Measurements from ENCODE around the gene PFKL. TPM values are rescaled to one million over a fixed set of nuclear protein-coding genes. Genes with fewer than 3 reads are reported as not detected.
"Not testable (repeated sequence)": the region's sequence is repeated elsewhere in the genome, so short reads cannot be mapped to it uniquely, and the experiment has no call there.

PFKL gene
- polyA plus RNA-seq, 1 donor (not counting 4 experiments of a cell fraction or from before 2014, with no cell fraction given), result 46.6 TPM

GRCh38 chr21:44360159-44360558 lies 60.3 kb downstream of the PFKL start:
- Histone ChIP-seq H2AFZ (ENCODE audit: control insufficient read depth, low read length) (no peak overlapping the region), H3K27me3 (ENCODE audit: control insufficient read depth, extremely low read depth, insufficient read depth, low read length) (no peaks in the 10 kb centered on the region), H3K4me2 (ENCODE audit: control insufficient read depth, extremely low read depth, insufficient read depth, low read depth, low read length) (no peak overlapping the region), H3K9me3 (ENCODE audit: control insufficient read depth, low read depth, low read length) (no peaks in the 10 kb centered on the region), H3K4me1 (ENCODE audit: control insufficient read depth, extremely low read depth, insufficient read depth, low read length) (no peaks in the 10 kb centered on the region), H3K79me2 (ENCODE audit: control insufficient read depth, insufficient read depth, low read length) (no peaks in the 10 kb centered on the region), H3K9me1 (ENCODE audit: control insufficient read depth, extremely low read depth, insufficient read depth, low read length) (no peaks in the 10 kb centered on the region), H3K4me3 (ENCODE audit: control insufficient read depth in 2 of 3, extremely low read depth in 1 of 3, insufficient read depth in 2 of 3, low read depth in 1 of 3, low read length in 3 of 3) (no peak overlapping the region), H4K20me1 (ENCODE audit: control insufficient read depth, extremely low read depth, insufficient read depth, low read length) (no peaks in the 10 kb centered on the region), H3K9ac (ENCODE audit: control insufficient read depth, extremely low read depth, insufficient read depth, low read length) (no peak overlapping the region), H3K36me3 (ENCODE audit: control insufficient read depth in 2 of 2, extremely low read depth in 1 of 2, insufficient read depth in 2 of 2, low read length in 2 of 2) (no peaks in the 10 kb centered on the region), H3K27ac (ENCODE audit: control insufficient read depth, insufficient read depth, low read length) (no peak overlapping the region)
- DNase-seq (ENCODE audit: low read depth, low spot score) (no peak), FAIRE-seq (no peak)
- dilution Hi-C loops (cut with MboI; ENCODE audit: extremely low pct_ligation_motif_present, low sequenced_read_pairs), result no loop called here
- TF ChIP-seq CTCF (optimal IDR thresholded peaks at IDR 0.05 in 1 of 3, IDR thresholded peaks at IDR 0.05 in 1 of 3, conservative IDR thresholded peaks at IDR 0.05 in 1 of 3; ENCODE audit: extremely low read depth in 1 of 3, insufficient read depth in 2 of 3, low read length in 3 of 3) (no peak), EZH2 (IDR thresholded peaks at IDR 0.05; ENCODE audit: low read length) (no peak)

GRCh38 chr21:44361903-44362302 lies 62.0 kb downstream of the PFKL start:
- DNase-seq (ENCODE audit: low read depth, low spot score); H3K4me2 ChIP-seq (ENCODE audit: control insufficient read depth, extremely low read depth, insufficient read depth, low read depth, low read length); H3K9me3 ChIP-seq (ENCODE audit: control insufficient read depth, low read depth, low read length); H3K79me2 ChIP-seq (ENCODE audit: control insufficient read depth, insufficient read depth, low read length); H3K9me1 ChIP-seq (ENCODE audit: control insufficient read depth, extremely low read depth, insufficient read depth, low read length); H3K27ac ChIP-seq (ENCODE audit: control insufficient read depth, insufficient read depth, low read length); H3K9ac ChIP-seq (ENCODE audit: control insufficient read depth, extremely low read depth, insufficient read depth, low read length); H2AFZ ChIP-seq (ENCODE audit: control insufficient read depth, low read length); H3K4me3 ChIP-seq (ENCODE audit: control insufficient read depth in 2 of 3, extremely low read depth in 1 of 3, insufficient read depth in 2 of 3, low read depth in 1 of 3, low read length in 3 of 3); H4K20me1 ChIP-seq (ENCODE audit: control insufficient read depth, extremely low read depth, insufficient read depth, low read length); FAIRE-seq; dilution Hi-C loops (cut with MboI; ENCODE audit: extremely low pct_ligation_motif_present, low sequenced_read_pairs); H3K27me3 ChIP-seq (ENCODE audit: control insufficient read depth, extremely low read depth, insufficient read depth, low read length); H3K4me1 ChIP-seq (ENCODE audit: control insufficient read depth, extremely low read depth, insufficient read depth, low read length); H3K36me3 ChIP-seq (ENCODE audit: control insufficient read depth in 2 of 2, extremely low read depth in 1 of 2, insufficient read depth in 2 of 2, low read length in 2 of 2): not testable (repeated sequence)

- Histone ChIP-seq H3K4me3 (ENCODE audit: control insufficient read depth in 2 of 3, extremely low read depth in 1 of 3, insufficient read depth in 2 of 3, low read depth in 1 of 3, low read length in 3 of 3) (no peak overlapping the region), H3K4me2 (ENCODE audit: control insufficient read depth, extremely low read depth, insufficient read depth, low read depth, low read length) (no peak overlapping the region), H3K9me1 (ENCODE audit: control insufficient read depth, extremely low read depth, insufficient read depth, low read length) (no peaks in the 10 kb centered on the region), H3K36me3 (ENCODE audit: control insufficient read depth in 2 of 2, extremely low read depth in 1 of 2, insufficient read depth in 2 of 2, low read length in 2 of 2) (no peaks in the 10 kb centered on the region), H3K9ac (ENCODE audit: control insufficient read depth, extremely low read depth, insufficient read depth, low read length) (no peak overlapping the region), H3K79me2 (ENCODE audit: control insufficient read depth, insufficient read depth, low read length) (no peaks in the 10 kb centered on the region), H3K27me3 (ENCODE audit: control insufficient read depth, extremely low read depth, insufficient read depth, low read length) (no peaks in the 10 kb centered on the region), H3K4me1 (ENCODE audit: control insufficient read depth, extremely low read depth, insufficient read depth, low read length) (no peaks in the 10 kb centered on the region), H2AFZ (ENCODE audit: control insufficient read depth, low read length) (no peak overlapping the region), H3K27ac (ENCODE audit: control insufficient read depth, insufficient read depth, low read length) (no peak overlapping the region), H3K9me3 (ENCODE audit: control insufficient read depth, low read depth, low read length) (no peaks in the 10 kb centered on the region), H4K20me1 (ENCODE audit: control insufficient read depth, extremely low read depth, insufficient read depth, low read length) (no peaks in the 10 kb centered on the region)
- dilution Hi-C loops (cut with MboI; ENCODE audit: extremely low pct_ligation_motif_present, low sequenced_read_pairs), result no loop called here
- FAIRE-seq (no peak), DNase-seq (ENCODE audit: low read depth, low spot score) (no peak)
- TF ChIP-seq EZH2 (IDR thresholded peaks at IDR 0.05; ENCODE audit: low read length), result no peak
- TF ChIP-seq CTCF (optimal IDR thresholded peaks at IDR 0.05 in 1 of 3, IDR thresholded peaks at IDR 0.05 in 1 of 3, conservative IDR thresholded peaks at IDR 0.05 in 1 of 3; ENCODE audit: extremely low read depth in 1 of 3, insufficient read depth in 2 of 3, low read length in 3 of 3), result no peak
Observed at GRCh38 chr21:44363278-44363677, 63.4 kb downstream of the PFKL start.

All from keratinocyte (primary cell).